NCI-H128 (cell line): ENCODE measurements around the gene PIAS4.

Source experiments
- DNase-seq: peaks from one replicate; lab custom pipeline; 2025; ENCODE audit not compliant: unreplicated experiment; lab: John Stamatoyannopoulos, UW

The PIAS4 gene

GRCh38 chr19:4038661-4039423, 31.3 kb downstream of the PIAS4 start:
- no peak for DNase-seq

- no peak for DNase-seq
Observed at GRCh38 chr19:4042064-4042730, 34.7 kb downstream of the PIAS4 start.

GRCh38 chr19:4042731-4043082, 35.2 kb downstream of the PIAS4 start:
- no peak for DNase-seq

GRCh38 chr19:4043401-4043800, 35.9 kb downstream of the PIAS4 start:
- no peak for DNase-seq

GRCh38 chr19:4043966-4044715, 36.6 kb downstream of the PIAS4 start:
- DNase-seq, result no peak

- no peak for DNase-seq
Observed at GRCh38 chr19:4044990-4045465, 37.5 kb downstream of the PIAS4 start.

GRCh38 chr19:4045597-4046361, 38.2 kb downstream of the PIAS4 start:
- DNase-seq, result no peak

GRCh38 chr19:4046362-4046691, 38.8 kb downstream of the PIAS4 start:
- DNase-seq, result no peak

- DNase-seq, result no peak
Observed at GRCh38 chr19:4046946-4047683, 39.6 kb downstream of the PIAS4 start.

GRCh38 chr19:4049432-4049831, 41.9 kb downstream of the PIAS4 start:
- no peak for DNase-seq

- no peak for DNase-seq
Observed at GRCh38 chr19:4051175-4052101, 43.9 kb downstream of the PIAS4 start.

GRCh38 chr19:4052114-4052992, 44.8 kb downstream of the PIAS4 start:
- no peak for DNase-seq

GRCh38 chr19:4052993-4053422, 45.5 kb downstream of the PIAS4 start:
- no peak for DNase-seq

- DNase-seq, result no peak
Observed at GRCh38 chr19:4053423-4054324, 46.1 kb downstream of the PIAS4 start.

- DNase-seq, result no peak
Observed at GRCh38 chr19:4054441-4055208, 47.1 kb downstream of the PIAS4 start.

GRCh38 chr19:4055209-4055552, 47.6 kb downstream of the PIAS4 start:
- no peak for DNase-seq
